Measurements from ENCODE around the gene PDLIM7.
A peak's percentile ranks its signal among the peaks of the same experiment; 100 is the strongest.

DNA sequence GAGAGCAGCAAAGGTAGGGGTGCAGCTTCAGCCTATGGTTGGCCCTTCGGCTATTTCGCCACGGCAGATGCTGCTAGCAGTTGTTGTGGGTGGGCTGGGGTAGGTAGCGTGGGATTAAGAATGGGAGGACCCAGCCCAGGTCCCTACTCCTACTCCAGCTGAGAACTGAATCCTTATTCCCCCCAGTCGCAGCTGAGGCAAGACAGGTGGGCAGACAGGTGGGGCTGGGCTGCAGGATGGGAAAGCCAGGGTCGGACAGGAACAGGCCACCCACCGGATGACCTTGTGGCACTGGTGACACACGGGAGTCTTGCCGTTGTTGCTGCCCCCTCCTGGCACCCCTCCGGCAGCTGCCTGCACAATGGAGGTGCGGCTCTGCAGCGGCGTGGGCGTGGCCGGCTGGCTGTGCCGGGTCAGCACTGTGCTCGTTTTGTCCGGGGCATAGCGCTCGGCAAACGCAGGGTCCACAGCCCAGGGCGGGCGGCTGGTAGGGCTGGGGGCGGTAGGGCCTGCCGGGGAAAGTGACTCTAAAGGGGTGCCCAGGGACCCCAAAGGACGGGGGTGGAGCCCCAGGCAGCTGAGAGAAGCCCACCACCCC is 8.2 kb downstream of the PDLIM7 start:
- TF ChIP-seq, protein P1, sequence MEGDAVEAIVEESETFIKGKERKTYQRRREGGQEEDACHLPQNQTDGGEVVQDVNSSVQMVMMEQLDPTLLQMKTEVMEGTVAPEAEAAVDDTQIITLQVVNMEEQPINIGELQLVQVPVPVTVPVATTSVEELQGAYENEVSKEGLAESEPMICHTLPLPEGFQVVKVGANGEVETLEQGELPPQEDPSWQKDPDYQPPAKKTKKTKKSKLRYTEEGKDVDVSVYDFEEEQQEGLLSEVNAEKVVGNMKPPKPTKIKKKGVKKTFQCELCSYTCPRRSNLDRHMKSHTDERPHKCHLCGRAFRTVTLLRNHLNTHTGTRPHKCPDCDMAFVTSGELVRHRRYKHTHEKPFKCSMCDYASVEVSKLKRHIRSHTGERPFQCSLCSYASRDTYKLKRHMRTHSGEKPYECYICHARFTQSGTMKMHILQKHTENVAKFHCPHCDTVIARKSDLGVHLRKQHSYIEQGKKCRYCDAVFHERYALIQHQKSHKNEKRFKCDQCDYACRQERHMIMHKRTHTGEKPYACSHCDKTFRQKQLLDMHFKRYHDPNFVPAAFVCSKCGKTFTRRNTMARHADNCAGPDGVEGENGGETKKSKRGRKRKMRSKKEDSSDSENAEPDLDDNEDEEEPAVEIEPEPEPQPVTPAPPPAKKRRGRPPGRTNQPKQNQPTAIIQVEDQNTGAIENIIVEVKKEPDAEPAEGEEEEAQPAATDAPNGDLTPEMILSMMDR (IDR thresholded peaks at IDR 0.05; ENCODE audit: low read depth, low read length), result peak; percentile 53
- TF ChIP-seq EZH2phosphoT487 (IDR thresholded peaks at IDR 0.05; ENCODE audit: low read depth), result no peak

All from OCI-LY3 (cell line).